GM19238 (cell line): Measurements from ENCODE around the gene TSTD2.
"Not testable (repeated sequence)": the region's sequence is repeated elsewhere in the genome, so short reads cannot be mapped to it uniquely, and the experiment has no call there.

Experiments used
- DNase-seq: peaks from one replicate; pipeline ENCODE4 v3.0.0; 2011; ENCODE audit warnings: low spot score; ENCODE audit not compliant: insufficient read length

Gene TSTD2

DNA sequence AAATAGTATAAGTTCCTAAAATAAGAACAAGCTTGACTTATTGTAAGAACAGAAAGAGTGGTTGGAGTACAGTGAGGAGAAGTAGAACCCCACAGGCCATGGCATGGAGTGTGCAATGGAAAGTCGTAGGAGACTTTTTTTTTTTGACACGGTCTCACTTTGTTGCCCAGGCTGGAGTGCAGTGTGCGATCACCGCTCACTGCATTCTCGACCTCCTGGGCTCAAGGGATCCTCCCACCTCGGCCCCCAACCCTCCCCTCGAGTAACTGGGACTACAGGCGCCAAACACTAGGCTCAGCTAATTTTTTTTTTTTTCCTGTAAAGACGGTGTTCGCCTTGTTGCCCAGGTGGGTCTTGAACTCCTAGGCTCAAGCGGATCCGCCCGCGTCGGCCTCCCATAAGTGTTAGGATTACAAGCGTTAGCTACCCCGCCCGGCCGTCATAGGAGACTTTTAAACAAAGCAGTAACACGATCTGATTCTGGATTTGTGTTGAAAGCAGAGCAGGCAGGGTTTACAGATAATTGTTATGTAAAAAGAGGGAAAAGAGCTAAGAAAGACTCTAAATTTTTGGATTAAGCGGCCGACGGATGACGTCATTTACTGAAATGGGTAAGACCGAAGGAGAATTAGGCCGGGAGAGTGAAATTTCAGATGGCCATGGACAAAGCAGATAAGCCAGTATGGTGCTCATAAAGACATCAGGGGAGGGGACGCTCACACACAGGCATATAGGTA is 752 bp downstream of the TSTD2 start:
- no peak for DNase-seq

DNA sequence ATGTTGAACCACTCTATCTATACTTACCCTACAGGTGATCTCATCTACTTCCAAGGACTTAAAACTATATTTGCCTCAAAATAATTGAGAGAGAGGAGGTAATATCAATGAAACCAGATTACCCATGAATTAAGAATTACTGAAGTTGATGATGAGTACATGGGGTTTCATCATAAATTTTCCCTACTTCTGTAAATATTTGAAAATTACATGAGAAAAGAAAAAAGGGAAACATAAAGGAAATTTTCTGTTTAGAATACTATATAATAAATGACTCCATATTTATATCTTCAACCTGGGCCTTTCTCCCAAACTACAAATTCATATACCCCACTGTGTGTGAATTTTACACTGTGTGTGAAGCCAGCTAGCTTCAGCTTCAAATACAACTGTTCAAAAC is 2.6 kb downstream of the TSTD2 start:
- DNase-seq: no peak

DNA sequence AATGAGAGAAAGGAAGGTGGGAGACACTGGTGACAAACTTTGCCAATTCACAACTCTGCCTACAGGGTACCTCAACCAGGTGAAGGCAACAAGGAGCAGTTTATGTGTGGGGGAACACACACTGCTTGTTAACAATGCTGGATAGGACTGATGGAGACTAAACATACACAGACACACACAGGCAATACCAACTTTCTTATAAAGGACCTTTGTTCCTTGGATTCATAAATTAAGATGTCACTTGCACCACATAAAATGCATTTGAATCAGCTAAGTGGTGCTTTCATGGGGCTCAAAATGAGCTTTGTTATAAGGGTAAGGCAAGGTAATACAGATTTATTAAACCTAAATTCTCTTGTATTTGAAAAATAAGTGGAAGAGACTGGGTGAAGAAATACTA is 4.0 kb downstream of the TSTD2 start:
- no peak for DNase-seq

DNA sequence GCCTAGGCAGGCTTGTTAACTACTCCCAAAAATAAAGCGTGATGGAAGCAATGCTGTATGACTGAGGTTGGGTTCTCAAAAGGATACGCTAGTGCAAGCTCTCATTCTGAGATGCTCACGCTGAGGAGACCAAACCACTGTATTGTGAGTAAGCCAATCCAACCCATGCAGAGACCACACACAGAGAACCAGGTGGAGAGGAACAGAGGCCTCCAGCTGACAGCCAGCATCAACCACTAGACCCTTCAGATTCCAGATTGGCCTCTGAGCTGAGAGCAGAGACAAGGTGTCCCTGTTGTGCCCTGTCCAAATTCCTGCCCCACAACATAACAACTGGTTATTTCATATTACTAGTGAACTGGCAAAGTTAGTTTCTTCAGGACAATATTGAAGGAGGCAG is 4.5 kb downstream of the TSTD2 start:
- DNase-seq: no peak

DNA sequence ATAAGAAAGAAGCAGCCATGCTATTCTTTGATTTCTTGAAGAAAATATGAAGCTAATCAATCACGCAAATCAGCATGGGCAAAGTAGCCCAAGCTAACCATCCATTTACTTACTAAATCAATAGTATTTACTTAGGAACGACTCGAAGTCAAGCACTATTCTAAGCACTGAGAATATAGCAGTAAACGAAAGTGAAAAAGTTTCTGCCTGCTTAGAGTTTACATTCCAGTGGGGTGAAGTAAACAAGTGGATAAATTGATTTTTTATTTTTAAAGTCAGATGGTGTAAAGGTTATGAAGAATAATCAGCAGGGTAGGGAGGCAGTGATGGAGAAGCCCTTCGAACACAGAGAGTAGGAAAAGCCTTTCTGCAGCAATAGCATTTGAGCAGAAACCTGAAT is 5.5 kb downstream of the TSTD2 start:
- no peak for DNase-seq

DNA sequence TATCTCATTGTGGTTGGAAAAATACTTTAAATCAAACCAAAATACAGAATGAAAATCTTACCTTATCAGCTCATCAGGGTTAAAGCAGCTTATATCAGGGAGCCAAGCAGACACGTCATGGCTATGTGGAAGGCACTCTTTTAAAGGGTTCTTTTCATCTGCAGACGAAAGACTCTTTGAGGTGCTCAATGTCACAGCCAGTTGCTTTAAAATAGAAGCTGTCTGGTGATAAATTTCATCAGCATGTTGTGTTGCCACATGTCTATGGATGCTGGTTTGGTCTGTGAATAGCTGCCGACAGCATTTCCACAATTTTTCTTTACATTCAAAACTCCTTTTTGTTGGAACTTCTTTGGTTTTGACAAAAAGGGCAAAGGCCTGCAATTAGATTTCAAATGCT is 7.5 kb downstream of the TSTD2 start:
- no peak for DNase-seq

DNA sequence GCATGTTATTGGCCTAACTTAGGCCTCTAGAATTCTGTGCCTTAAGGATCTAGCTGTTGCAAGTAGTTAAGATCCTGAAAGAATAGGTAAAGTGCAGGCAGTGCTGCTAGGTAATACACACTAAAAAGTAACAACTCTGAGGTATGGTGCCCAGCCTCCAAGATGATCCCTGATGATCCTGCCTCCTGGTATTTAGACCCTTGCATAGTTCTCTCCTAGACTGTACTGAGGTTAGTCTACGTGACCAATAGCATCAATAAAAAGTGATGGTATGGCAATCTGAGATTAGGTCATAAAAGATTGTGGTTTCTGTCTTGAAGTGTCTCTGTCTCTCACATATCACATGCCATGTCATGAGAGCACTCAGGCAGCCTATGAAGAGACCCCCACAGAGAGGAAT is 9.2 kb downstream of the TSTD2 start:
- no peak for DNase-seq

DNA sequence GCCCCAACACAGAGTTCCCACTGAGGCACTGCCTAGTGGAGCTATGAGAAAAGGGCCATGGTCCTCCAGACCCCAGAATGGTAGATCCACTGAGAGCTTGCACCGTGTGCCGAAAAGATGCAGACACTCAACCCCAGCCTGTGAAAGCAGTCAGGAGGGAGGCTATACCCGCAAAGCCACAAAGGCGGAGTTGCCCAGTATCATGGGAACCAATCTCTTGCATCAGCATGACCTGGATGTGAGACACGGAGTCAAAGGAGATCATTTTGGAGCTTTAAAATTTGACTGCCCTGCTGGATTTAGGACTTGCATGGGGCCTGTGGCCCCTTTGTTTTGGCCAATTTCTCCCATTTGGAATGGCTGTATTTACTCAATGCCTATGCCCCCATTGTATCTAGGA is 10.7 kb downstream of the TSTD2 start:
- DNase-seq: not testable (repeated sequence)

DNA sequence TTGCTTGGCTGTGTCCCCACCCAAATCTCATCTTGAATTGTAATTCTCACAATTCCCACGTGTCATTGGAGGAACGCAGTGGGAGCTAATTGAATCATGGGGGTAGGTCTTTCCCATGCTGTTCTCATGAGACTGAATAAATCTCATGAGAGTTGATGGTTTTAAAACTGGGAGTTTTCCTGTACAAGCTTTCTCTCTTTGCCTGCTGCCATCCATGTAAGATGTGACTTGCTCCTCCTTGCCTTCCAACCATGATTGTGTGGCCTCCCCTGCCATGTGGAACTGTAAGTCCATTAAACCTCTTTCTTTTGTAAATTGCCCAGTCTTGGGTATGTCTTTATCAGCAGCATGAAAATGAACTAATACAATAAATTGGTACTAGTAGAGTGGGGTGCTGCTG is 13.1 kb downstream of the TSTD2 start:
- DNase-seq: not testable (repeated sequence)

DNA sequence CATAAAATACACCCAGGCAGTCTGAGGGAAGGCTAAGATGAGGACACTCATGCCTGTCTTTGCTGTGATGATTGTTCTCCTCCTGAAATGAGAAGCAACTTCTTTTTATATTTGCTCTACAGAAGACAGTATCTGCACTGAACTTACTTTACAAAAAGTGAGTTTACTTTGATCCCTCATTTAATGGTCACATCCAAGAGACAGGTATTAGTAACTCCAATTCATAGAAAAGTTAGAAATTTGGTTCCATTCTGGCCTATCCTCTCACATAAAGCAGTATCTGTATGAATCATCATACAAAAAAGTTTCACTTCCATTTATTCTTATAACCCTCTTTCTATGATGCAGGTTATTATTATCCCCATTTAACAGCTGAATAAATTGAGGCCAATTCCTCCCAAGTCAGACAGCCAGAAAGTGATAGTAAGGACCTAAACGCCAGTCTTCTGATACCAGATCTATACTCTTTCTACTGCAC is 15.2 kb downstream of the TSTD2 start:
- no peak for DNase-seq

DNA sequence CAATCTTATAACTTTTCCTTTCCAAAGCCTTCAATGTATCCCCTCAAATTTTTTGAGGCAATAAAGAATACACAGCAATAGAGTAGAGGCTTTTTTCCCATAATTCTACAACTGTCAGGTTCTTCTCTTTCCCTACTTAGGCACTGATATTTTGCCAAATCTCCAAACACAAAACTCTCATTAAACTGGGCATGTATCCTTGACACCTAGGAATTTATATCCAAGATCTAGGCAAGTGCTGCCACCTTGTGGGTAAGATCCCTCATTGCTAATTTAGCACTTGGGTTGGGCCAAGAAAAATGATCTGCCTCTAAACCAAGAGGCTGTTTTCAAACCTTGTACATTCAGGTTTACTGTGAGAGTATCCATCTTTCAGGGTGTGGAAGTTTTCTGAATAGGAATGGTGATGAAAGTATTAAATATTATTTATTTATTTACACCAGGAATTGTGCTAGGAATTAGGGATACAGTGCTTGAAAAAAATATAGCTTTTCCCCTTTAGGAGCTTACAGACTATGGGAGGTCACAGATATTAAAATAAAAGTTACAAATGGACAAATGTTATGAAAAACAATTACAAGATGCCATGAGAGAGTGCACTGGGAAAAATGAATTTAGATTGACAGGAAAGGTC is 17.6 kb downstream of the TSTD2 start:
- no peak for DNase-seq

DNA sequence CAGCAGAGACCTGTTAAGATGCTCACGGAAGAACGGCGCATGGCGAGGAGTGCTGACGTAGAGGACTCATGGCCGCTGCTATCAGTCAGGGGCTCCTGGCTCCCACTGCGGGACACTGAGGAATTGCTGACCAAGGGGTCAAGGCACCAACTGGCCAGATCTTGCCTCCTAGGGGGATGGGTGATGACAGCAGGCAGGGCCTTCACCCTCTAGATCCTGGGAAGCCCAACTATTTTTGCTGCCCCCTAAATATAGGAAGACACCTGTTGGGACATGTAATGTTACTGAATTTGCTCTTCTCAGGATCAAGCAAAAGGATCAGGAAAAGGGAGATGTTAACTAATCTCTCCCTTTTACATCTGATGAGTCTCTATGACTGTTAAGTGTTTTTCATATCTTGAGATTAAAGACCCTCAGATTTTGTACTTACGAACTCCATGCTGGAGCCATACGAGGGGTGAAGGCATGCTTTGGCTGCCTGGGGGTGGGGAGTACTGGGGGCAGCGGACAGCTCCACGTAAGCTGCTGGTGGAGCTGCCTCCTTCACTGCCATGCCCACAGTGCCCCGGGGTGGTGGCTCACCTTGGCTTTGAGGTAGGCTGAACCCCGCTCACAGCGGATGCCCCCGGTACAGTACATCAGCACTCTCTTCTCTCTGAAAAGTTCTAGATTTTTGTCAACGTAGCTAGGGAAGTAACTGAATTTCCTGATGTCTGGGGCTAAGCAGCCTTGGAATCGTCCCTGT is 28.1 kb downstream of the TSTD2 start:
- no peak for DNase-seq

DNA sequence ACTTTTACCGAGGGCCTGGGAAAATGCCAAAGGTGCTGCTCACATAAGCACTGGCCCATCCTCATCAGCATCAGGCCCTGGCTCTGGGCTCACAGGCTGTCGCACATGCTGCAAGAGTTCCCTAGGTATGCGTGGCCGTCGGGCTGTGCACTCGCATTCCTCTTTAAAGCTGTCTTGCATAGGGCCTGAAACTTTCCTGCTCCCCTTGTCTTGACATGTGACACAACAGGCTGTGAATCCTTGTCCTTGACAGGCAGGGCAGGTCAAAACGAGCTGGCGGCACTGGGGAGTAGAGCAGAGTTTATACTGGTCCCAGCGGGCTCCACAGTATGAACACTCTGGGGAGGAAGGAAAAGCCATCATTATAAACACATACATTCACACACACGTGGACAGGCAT is 30.7 kb downstream of the TSTD2 start:
- no peak for DNase-seq

DNA sequence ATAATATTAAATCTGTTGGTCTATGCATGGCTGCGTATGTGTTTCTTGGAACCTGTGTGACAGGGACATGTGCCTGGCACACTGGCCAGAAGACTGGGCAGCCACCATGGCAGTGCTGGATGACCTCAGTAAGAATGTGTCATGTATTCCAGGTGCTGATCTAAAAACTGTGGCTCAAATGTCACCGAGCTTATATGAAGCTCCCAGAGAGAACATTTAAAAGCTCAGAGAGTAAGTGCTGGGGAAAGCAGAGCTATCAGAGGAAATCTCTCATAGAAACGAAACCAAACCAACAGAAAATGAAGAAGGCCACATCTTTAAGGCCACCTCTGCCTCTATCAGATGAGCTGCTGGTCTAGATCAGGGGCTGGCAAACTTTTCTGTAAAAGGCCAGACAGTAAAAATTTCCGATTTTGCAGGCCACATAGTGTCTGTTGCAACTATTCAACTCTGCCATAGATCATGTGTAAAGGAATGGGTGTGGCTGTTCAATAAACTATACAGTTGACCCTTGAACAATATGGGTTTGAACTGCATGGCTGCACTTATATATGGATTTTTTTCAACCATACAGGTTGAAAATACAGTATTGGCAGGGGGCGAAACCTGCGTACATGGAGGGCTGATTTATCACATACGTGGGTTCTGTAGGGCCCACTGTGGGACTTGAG is 31.8 kb downstream of the TSTD2 start:
- no peak for DNase-seq

DNA sequence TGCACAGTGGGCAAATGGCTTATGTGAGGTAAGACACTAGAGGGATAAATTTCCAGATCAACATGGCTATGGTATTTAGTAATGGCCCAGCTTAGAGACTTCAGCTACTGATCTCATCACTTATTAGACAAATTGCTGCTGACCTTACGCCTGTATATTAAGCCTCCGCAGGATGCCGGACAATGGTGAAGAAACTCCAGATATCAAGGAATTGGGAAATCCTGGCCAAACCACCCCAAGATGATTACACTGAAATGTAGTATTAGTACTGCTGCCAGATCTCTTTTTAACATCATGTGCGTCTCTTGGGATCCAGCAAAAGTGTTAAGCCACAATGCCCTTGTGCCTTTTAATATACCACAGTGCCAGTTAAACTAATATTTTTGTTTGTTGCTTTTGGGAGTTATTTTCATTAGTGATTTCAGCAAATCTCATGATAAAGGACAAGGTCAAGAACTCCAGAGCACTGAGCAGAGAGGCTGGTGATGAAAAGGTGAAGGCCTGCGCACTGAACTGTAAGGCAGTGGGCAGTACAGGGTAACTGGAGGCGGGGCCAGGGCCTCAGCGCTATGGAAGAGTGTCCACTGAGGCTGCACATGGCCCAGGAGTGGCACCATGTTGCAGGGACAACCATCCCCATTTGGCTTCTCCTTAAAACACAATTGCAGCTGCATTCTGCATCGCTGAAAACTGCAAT is 32.5 kb downstream of the TSTD2 start:
- no peak for DNase-seq

DNA sequence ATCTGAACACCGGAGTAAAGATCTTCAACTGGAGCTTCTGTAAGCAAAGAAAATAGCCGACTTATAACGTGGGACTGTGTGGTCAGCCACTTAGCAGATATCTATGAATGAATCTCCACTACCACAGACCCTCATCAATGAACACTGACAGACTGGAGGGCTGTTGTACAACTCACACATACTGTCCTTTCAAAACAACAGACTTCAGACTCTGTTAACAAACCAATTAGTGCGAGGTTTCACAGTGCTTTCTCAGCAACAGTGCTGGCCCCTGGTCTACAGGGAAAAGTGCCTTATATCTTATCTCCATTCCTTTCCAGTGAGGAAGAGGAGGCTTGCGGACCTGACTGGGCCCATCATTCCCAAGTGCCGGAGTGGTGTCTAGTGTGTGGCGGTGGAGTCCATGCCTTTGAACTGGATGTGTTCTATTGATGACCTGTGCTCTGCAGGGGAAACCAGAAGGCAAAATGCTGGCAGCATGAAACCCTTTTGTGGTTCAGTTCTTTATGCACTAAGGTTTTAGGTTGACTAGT is 33.8 kb downstream of the TSTD2 start:
- DNase-seq: no peak

DNA sequence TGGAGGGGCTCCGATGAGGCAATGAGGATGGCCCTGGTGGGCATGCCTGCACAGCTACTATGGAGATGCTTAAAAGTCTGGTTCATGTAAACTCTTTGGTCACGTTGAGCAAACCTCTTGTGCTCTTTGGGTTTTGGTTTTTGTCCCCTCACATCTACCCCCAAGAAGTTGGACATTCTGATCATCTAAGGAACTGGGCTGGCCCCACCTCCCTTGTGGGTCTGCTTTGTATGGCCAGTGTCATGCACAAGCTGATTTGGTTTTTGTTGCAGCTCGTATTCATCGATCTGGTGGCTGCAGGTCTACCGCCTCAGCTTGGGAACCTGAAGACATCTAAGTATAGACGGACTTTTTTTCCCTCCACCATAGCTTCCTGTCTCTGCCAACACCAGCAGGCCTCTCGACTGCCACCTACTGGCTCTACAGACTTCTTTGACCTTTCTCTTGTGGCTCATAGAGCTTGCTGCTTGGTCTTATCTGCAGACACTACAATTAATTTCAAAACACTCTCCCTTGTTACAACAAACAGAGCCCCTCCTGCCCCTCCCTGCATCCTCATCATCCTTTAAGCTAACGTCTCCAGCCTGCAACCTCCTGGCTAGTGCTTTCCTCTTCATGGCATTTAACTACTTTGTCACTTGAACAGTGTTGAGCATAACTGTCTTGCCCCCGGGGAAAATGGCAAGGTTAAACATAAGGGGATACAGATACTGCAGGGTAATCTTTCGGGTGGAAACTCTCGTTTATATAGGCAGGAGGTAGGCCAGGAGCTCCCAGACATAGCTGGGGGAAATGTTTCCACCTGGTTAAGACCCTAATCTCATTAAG is 34.5 kb downstream of the TSTD2 start:
- DNase-seq: peak; percentile 58

DNA sequence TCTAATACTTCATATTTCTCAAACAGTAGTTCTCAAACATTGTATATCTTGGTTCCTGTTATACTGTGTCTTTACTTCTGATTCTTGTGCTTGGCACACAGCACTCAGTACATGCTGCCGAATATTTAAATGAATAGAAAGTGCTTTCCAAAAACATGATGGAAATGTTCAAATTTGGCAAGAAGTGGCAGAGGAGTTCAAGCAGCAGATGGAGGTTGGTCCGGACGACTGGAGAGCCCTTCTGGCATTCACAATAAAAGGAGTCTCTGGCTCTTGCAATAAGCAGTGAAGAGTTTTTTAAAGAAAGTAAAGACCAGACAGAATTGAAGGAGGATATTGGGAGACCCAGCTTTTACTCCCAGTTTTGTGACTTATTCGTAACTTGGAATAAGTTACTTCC is 36.3 kb downstream of the TSTD2 start:
- DNase-seq: no peak

DNA sequence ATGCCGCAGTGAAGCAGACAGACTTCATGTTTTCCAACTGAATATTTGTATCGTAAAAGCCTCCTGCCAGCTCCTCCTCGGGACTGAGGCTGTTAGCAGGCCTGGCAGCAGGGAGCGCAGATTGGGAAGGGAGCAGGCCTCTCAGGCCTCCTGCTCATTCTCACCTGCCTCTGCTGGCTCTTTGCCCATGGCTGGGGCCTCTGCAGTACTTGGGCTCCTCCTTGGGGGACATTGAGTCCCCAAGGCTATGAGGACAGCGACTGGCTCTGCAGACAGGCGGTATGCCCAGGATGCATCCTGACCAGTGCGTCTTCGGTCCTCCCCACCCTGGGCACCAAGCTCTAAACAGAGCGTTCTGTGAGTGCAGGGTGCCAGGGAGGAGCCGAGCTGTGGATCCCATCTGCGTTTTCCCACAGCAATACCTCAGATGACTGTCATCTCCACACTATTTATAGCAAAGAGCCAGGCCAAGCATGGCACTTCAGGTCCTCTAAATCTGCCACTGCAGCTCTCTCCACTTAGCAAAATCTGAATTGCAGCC is 38.7 kb downstream of the TSTD2 start:
- no peak for DNase-seq

DNA sequence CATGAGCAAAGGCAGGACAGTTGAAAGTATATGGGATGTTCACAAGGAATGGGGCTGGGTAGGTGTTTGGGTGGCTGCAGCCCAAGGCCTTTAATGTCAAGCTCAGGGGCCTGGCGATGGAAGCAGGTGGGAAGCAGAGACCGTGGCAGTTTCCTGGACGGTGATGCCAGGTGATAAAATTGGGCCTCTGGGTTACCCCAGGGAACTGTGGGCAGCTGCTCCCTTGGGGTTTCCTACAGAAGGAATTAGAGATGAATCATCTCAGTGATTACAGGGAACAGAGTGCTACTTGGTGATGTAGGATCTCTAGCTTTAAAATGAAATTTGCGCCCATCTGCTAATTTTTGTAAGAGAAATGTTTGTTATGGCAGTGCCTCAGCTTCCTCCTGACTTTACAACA is 39.2 kb downstream of the TSTD2 start:
- DNase-seq: no peak
